ENCODE measurements around the gene C6orf47. TPM values are rescaled to one million over a fixed set of nuclear protein-coding genes. Genes with fewer than 3 reads are reported as not detected.

Gene C6orf47
- total and polyA plus RNA-seq, 2 of the 13 experiments (the other 11 are each of a cell fraction or from before 2014, with no cell fraction given), result 1.7 to 18.1 TPM

DNA sequence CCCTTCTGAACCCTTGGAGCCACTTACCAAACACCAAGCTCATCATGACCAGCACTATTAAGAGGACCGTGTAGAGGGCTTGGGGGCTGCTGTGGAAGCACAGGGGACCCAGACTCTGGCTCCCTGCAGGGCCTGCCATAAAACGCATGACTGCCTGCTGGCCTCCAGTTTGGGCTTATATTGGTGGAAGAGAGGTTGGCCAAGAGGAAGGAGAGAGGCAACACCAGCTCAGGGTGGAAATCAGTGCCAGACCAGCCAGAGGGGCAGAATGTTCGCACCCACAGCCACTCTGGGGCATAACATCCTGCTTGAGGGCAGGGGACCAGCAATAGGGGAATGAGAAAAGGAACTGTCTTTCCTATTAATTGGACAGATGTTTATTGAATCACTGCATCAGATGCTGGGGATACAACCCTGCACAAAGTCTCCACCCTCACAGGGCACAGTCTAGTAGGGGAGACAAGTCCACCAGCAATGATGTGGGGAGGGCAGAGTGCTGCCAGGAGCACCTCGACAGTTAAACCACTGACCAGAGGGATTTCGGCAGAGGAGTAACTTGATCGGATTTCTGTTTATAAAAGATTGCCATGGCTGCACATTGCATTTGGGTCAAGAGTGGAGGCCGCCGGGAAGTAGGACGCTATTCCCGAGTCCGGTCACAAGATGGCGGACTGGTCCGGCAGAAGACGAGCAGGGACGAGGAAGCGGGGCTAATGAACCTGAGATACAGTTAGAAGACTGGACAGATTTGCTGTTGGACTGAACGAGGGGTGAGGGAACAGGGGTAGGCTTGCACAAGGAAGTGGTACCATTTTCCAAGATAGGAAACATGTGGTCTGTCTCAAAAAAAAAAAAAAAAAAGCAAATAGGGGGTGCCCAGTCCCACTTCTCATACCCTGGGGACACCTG lies 19.9 kb upstream of the C6orf47 start, which contains the start of gene LY6G5C (continued):
- TF ChIP-seq ZMYM3 (CRISPR knock-in tag; IDR thresholded peaks at IDR 0.05) (peak; percentile 40; the same call in 1 of the 2 replicates), ZNF496 (CRISPR knock-in tag; IDR thresholded peaks at IDR 0.05; ENCODE audit: insufficient replicate concordance) (no peak), SMARCE1 (IDR thresholded peaks at IDR 0.05; ENCODE audit: borderline replicate concordance) (no peak), SALL1 (CRISPR knock-in tag; IDR thresholded peaks at IDR 0.05) (peak; percentile 61), DR1 (CRISPR knock-in tag; IDR thresholded peaks at IDR 0.05) (no peak), ZNF484 (CRISPR knock-in tag; IDR thresholded peaks at IDR 0.05; ENCODE audit: borderline replicate concordance, low read depth) (no peak), SNAPC2 (CRISPR knock-in tag; IDR thresholded peaks at IDR 0.05) (no peak), RFX1 (IDR thresholded peaks at IDR 0.05) (peak; percentile 46; the same call in 1 of the 2 replicates), SRSF9 (IDR thresholded peaks at IDR 0.05; ENCODE audit: borderline replicate concordance, insufficient read depth, low read depth, low read length, poor library complexity, severe bottlenecking) (no peak), KLF11 (CRISPR knock-in tag; IDR thresholded peaks at IDR 0.05) (no peak), BORCS8-MEF2B (CRISPR knock-in tag; IDR thresholded peaks at IDR 0.05) (peak; percentile 53; the same call in 1 of the 2 replicates), ELF1 (CRISPR knock-in tag; IDR thresholded peaks at IDR 0.05) (peak; percentile 74), ZNF430 (CRISPR knock-in tag; IDR thresholded peaks at IDR 0.05) (no peak), ZNF44 (CRISPR knock-in tag; IDR thresholded peaks at IDR 0.05) (0 out of 2 replicates have a peak, but pooled peaks have one; percentile 35), NR2F6 (IDR thresholded peaks at IDR 0.05) (no peak), NR2F6 (CRISPR knock-in tag; IDR thresholded peaks at IDR 0.05) (peak; percentile 53; the same call in 1 of the 2 replicates), MAFF (IDR thresholded peaks at IDR 0.05; ENCODE audit: low read depth, low read length) (no peak), FOXC1 (CRISPR knock-in tag; IDR thresholded peaks at IDR 0.05; ENCODE audit: borderline replicate concordance) (peak; percentile 74; the same call in 1 of the 2 replicates), SMAD1 (CRISPR knock-in tag; IDR thresholded peaks at IDR 0.05; ENCODE audit: borderline replicate concordance, low read depth) (no peak)
- TF ChIP-seq, protein P1, sequence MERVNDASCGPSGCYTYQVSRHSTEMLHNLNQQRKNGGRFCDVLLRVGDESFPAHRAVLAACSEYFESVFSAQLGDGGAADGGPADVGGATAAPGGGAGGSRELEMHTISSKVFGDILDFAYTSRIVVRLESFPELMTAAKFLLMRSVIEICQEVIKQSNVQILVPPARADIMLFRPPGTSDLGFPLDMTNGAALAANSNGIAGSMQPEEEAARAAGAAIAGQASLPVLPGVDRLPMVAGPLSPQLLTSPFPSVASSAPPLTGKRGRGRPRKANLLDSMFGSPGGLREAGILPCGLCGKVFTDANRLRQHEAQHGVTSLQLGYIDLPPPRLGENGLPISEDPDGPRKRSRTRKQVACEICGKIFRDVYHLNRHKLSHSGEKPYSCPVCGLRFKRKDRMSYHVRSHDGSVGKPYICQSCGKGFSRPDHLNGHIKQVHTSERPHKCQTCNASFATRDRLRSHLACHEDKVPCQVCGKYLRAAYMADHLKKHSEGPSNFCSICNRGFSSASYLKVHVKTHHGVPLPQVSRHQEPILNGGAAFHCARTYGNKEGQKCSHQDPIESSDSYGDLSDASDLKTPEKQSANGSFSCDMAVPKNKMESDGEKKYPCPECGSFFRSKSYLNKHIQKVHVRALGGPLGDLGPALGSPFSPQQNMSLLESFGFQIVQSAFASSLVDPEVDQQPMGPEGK (CRISPR knock-in tag; IDR thresholded peaks at IDR 0.05), result 0 out of 2 replicates have a peak, but pooled peaks have one; percentile 34
- TF ChIP-seq, protein P2, sequence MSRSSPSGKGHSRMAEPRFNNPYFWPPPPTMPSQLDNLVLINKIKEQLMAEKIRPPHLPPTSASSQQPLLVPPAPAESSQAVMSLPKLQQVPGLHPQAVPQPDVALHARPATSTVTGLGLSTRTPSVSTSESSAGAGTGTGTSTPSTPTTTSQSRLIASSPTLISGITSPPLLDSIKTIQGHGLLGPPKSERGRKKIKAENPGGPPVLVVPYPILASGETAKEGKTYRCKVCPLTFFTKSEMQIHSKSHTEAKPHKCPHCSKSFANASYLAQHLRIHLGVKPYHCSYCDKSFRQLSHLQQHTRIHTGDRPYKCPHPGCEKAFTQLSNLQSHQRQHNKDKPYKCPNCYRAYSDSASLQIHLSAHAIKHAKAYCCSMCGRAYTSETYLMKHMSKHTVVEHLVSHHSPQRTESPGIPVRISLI (CRISPR knock-in tag; IDR thresholded peaks at IDR 0.05; ENCODE audit: borderline replicate concordance), result peak; percentile 40; the same call in 1 of the 2 replicates
- TF ChIP-seq, protein P3, sequence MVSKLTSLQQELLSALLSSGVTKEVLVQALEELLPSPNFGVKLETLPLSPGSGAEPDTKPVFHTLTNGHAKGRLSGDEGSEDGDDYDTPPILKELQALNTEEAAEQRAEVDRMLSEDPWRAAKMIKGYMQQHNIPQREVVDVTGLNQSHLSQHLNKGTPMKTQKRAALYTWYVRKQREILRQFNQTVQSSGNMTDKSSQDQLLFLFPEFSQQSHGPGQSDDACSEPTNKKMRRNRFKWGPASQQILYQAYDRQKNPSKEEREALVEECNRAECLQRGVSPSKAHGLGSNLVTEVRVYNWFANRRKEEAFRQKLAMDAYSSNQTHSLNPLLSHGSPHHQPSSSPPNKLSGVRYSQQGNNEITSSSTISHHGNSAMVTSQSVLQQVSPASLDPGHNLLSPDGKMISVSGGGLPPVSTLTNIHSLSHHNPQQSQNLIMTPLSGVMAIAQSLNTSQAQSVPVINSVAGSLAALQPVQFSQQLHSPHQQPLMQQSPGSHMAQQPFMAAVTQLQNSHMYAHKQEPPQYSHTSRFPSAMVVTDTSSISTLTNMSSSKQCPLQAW (CRISPR knock-in tag; IDR thresholded peaks at IDR 0.05), result 0 out of 2 replicates have a peak, but pooled peaks have one; percentile 30
- TF ChIP-seq, protein P4, sequence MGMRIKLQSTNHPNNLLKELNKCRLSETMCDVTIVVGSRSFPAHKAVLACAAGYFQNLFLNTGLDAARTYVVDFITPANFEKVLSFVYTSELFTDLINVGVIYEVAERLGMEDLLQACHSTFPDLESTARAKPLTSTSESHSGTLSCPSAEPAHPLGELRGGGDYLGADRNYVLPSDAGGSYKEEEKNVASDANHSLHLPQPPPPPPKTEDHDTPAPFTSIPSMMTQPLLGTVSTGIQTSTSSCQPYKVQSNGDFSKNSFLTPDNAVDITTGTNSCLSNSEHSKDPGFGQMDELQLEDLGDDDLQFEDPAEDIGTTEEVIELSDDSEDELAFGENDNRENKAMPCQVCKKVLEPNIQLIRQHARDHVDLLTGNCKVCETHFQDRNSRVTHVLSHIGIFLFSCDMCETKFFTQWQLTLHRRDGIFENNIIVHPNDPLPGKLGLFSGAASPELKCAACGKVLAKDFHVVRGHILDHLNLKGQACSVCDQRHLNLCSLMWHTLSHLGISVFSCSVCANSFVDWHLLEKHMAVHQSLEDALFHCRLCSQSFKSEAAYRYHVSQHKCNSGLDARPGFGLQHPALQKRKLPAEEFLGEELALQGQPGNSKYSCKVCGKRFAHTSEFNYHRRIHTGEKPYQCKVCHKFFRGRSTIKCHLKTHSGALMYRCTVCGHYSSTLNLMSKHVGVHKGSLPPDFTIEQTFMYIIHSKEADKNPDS (CRISPR knock-in tag; IDR thresholded peaks at IDR 0.05), result no peak

All from HepG2 (cell line).